Stimulated activated CD4-positive, alpha-beta T cell treated with anti-CD3 and anti-CD28 coated beads, Interleukin-15, amount 100 ng/mL, for 48 hours (primary cell): Measurements from ENCODE around the gene LETM1.
"Not testable (repeated sequence)": the region's sequence is repeated elsewhere in the genome, so short reads cannot be mapped to it uniquely, and the experiment has no call there.

ENCODE experiments used
- DNase-seq, 2 donors: peaks; one replicate each; pipeline ENCODE4 v3.0.0-alpha.2; 2020; ENCODE audit warnings: low read depth in 2 of 2

LETM1 gene

GRCh38 chr4:1851575-1852410, 4.2 kb downstream of the LETM1 start:
- DNase-seq: no peak

- DNase-seq: no peak
These were observed 4.8 kb downstream of the LETM1 start for GRCh38 chr4:1851160-1851559.

GRCh38 chr4:1850276-1850675, 5.7 kb downstream of the LETM1 start:
- no peak for DNase-seq

- DNase-seq: no peak
These were observed 9.4 kb downstream of the LETM1 start for GRCh38 chr4:1846580-1846979.

- DNase-seq: not testable (repeated sequence)
These were observed 11.3 kb downstream of the LETM1 start for GRCh38 chr4:1844618-1845017.

- DNase-seq: no peak
These were observed 12.1 kb downstream of the LETM1 start for GRCh38 chr4:1843852-1844251.

GRCh38 chr4:1842993-1843448, 12.9 kb downstream of the LETM1 start:
- no peak for DNase-seq

GRCh38 chr4:1842339-1842895, 13.5 kb downstream of the LETM1 start:
- DNase-seq: no peak

GRCh38 chr4:1841887-1842210, 14.1 kb downstream of the LETM1 start:
- DNase-seq: no peak

GRCh38 chr4:1841201-1841886, 14.6 kb downstream of the LETM1 start:
- no peak for DNase-seq

GRCh38 chr4:1839282-1839681, 16.7 kb downstream of the LETM1 start:
- DNase-seq: no peak

- no peak for DNase-seq
These were observed 18.9 kb downstream of the LETM1 start for GRCh38 chr4:1837069-1837468.

GRCh38 chr4:1836650-1837049, 19.3 kb downstream of the LETM1 start:
- DNase-seq: no peak

- not testable (repeated sequence) for DNase-seq
These were observed 20.1 kb downstream of the LETM1 start for GRCh38 chr4:1835836-1836235.

- DNase-seq: no peak
These were observed 21.7 kb downstream of the LETM1 start for GRCh38 chr4:1834047-1834775.

GRCh38 chr4:1833307-1834046, 22.5 kb downstream of the LETM1 start:
- DNase-seq: no peak

- no peak for DNase-seq
These were observed 23.3 kb downstream of the LETM1 start for GRCh38 chr4:1832690-1833089.

- no peak for DNase-seq
These were observed 24.6 kb downstream of the LETM1 start for GRCh38 chr4:1831331-1831730.

- DNase-seq: no peak
These were observed 25.2 kb downstream of the LETM1 start for GRCh38 chr4:1830642-1831228.

GRCh38 chr4:1830234-1830633, 25.7 kb downstream of the LETM1 start:
- DNase-seq: no peak
